Activated naive CD4-positive, alpha-beta T cell treated with anti-CD3 and anti-CD28 coated beads, Interleukin-2, amount 10 ng/mL, durations not matched to agents 7 days and 5 days (primary cell): Measurements from ENCODE around the gene SNCA.

ENCODE experiments used
- CTCF ChIA-PET: fragments of 350-600 bp; sonication (Branson Sonifier 250); formaldehyde crosslinking; loops from one replicate; lab custom pipeline; 2021; ENCODE audit warnings: antibody characterized with exemption; lab: Charles Lee
- DNase-seq: peaks from one replicate; pipeline ENCODE4 v3.0.0-alpha.2; 2020
- H3K27ac Mint-ChIP-seq: one replicate; pipeline ENCODE4 v1.8.0; 2021; ENCODE audit warnings: mild to moderate bottlenecking, moderate library complexity, mixed read lengths
- H3K27me3 Mint-ChIP-seq: one replicate; pipeline ENCODE4 v1.8.0; 2021; ENCODE audit warnings: mild to moderate bottlenecking, mixed read lengths
- H3K36me3 Mint-ChIP-seq: one replicate; pipeline ENCODE4 v1.8.0; 2021; ENCODE audit warnings: mixed read lengths
- H3K4me1 Mint-ChIP-seq: one replicate; pipeline ENCODE4 v1.8.0; 2021; ENCODE audit warnings: mixed read lengths
- H3K4me3 Mint-ChIP-seq: one replicate; pipeline ENCODE4 v1.8.0; 2021; ENCODE audit warnings: mild to moderate bottlenecking, moderate library complexity, mixed read lengths
- H3K9me3 Mint-ChIP-seq: one replicate; pipeline ENCODE4 v1.8.0; 2021; ENCODE audit warnings: mixed read lengths

SNCA gene

DNA sequence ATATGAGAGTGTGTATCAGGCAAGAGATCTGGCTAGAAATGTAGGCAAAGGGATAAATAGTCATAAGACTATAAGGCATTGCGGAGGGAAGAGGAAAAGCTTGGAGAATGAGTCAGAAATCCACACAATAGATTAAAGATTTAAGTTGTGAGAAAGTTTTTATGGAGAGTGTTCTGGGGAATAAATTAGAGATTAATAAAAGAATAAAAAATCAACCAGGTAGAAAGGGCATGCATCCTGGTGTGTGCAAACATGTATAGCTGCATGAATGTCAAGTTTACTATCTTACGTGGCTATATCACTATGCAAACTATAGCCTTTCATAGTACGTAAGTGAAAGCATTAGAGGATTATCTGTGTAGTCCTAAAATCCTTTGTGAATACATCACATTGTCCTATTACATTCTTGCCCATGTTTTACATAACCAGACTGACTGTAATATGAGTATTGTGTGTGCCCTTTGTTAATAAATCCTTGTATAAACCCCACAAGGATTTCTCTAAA lies 36.9 kb downstream of the SNCA start:
- no peak overlapping the region for H3K4me3 Mint-ChIP-seq
- CTCF ChIA-PET = no interaction called here
- H3K9me3 Mint-ChIP-seq = no peaks in the 10 kb centered on the region
- no peak for DNase-seq
- no peak overlapping the region for H3K27ac Mint-ChIP-seq
- H3K4me1 Mint-ChIP-seq = no peaks in the 10 kb centered on the region
- H3K27me3 Mint-ChIP-seq = peaks cover 13% of the 10 kb centered on the region
- H3K36me3 Mint-ChIP-seq = no peaks in the 10 kb centered on the region

DNA sequence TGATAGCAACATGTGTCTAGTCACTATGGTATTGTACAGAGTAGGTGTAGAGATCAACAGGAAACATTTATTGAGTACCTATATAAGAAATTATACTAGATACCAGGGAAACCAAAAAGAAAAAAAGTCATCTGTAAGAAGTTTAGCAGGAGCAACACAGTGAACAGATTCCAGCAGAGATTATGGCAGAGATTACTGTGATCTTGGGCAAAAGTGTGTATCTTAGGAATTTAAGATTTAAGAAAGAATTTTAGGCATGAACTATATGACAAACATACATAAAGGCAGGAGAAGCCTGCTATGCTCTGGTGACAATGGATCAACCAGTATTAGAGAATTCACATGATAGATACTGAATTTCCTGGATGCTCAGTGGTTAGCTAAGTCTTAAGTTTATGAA lies 37.9 kb downstream of the SNCA start:
- H3K4me3 Mint-ChIP-seq = no peak overlapping the region
- H3K27me3 Mint-ChIP-seq = peaks cover 13% of the 10 kb centered on the region
- CTCF ChIA-PET = no interaction called here
- no peaks in the 10 kb centered on the region for H3K9me3 Mint-ChIP-seq
- DNase-seq = no peak
- no peaks in the 10 kb centered on the region for H3K36me3 Mint-ChIP-seq
- no peaks in the 10 kb centered on the region for H3K4me1 Mint-ChIP-seq
- H3K27ac Mint-ChIP-seq = no peak overlapping the region

GRCh38 chr4:89797117-89797516 lies 39.8 kb downstream of the SNCA start:
- CTCF ChIA-PET = no interaction called here
- Mint-ChIP-seq H3K9me3 (no peaks in the 10 kb centered on the region), H3K36me3 (no peaks in the 10 kb centered on the region), H3K27ac (no peak overlapping the region), H3K4me3 (no peak overlapping the region), H3K27me3 (peaks cover 9% of the 10 kb centered on the region), H3K4me1 (no peaks in the 10 kb centered on the region)
- DNase-seq = no peak

DNA sequence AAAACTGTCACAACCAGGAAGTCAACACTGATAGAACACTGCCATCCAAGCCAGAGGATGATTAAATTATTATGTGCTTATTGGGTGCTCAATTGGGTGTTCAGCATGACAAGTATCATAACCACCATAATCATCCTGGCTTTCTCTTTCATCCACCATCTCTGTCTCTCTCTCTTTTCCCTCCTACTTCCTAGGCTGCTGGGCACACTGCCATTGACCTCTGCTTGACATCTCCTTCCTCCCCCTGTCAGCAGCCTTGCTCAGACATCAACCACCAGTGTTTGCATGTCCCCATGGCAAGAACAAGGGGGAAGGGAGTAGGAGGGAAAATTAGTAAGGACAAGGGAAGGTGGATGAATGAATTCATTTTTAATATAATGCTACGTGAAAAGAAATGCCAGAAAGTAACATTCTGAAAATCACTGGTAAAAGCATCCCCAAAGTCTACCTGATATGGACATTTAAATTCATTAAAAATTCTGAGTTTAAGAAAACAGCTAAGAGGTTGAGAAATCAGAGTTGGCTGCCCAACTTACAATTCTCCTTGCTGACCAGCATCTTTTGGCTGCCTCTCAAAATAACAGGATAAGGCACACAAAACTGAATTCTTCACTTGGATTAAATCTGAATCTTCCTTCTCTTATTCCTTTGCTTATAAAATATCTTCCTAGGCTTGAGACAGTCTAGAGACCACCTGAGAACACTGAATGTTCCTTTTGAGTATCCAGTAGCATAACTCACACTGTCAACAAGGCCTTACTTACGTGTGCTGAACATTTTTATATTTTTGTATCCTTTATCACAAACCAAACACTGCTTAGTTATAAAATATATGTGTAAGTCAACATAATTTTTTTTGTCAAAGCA lies 48.5 kb downstream of the SNCA start:
- Mint-ChIP-seq H3K27me3 (peaks cover 4% of the 10 kb centered on the region), H3K27ac (no peak overlapping the region), H3K4me1 (no peaks in the 10 kb centered on the region), H3K9me3 (no peaks in the 10 kb centered on the region), H3K4me3 (no peak overlapping the region), H3K36me3 (no peaks in the 10 kb centered on the region)
- DNase-seq = no peak
- CTCF ChIA-PET = no interaction called here

GRCh38 chr4:89784686-89785231 lies 52.2 kb downstream of the SNCA start:
- Mint-ChIP-seq H3K27ac (no peak overlapping the region), H3K4me1 (peaks cover 4% of the 10 kb centered on the region)
- CTCF ChIA-PET = no interaction called here

DNA sequence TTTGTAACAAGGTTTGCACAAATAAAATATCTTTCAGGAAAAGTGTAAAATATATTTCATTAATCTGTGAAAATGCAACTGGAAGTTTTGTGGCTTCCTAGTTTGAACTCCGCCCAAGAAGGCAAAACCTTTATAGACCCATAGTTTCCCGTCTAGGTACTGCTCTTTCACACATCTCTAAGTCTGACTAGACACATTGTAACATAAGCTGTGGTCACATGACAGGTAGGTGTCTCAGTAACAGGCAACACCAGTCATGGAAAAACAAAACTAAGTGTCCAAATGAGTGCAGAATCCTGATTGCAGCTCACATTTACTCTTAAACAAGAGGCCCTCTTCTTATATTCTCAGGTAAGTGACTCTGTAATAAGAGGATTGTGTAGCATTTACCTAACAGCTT lies 55.6 kb downstream of the SNCA start:
- H3K27ac Mint-ChIP-seq = no peak overlapping the region
- no peak for DNase-seq
- H3K4me1 Mint-ChIP-seq = peaks cover 4% of the 10 kb centered on the region
- CTCF ChIA-PET = no interaction called here
- peaks cover 3% of the 10 kb centered on the region for H3K9me3 Mint-ChIP-seq
- peaks cover 15% of the 10 kb centered on the region for H3K27me3 Mint-ChIP-seq
- no peak overlapping the region for H3K4me3 Mint-ChIP-seq
- H3K36me3 Mint-ChIP-seq = no peaks in the 10 kb centered on the region

More at GRCh38 chr4:89784686-89785231, 52.2 kb downstream of the SNCA start:
- Mint-ChIP-seq H3K9me3 (no peaks in the 10 kb centered on the region), H3K36me3 (no peaks in the 10 kb centered on the region), H3K27me3 (peaks cover 5% of the 10 kb centered on the region), H3K4me3 (no peak overlapping the region)
- DNase-seq = no peak

DNA sequence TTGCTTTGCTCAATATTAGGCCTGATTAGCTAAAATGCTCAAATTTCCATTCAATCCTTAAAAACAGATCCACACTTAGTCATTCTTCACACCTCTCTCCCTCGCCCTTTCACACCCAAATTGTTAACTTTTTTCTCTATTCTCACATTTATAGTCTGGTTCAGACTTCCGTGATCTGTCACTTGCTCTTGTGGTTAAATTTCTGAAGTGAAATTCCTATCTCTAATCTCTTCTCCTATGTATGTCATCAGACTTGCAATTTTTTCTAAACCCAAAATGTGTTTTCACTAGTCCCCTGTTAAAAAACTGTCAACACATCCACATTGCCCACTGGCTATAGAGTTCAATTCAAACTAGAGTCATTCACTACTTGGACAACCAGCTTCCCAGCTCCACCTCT lies 63.2 kb downstream of the SNCA start:
- no peak for DNase-seq
- Mint-ChIP-seq H3K4me3 (no peak overlapping the region), H3K27me3 (peaks cover 5% of the 10 kb centered on the region), H3K4me1 (no peaks in the 10 kb centered on the region), H3K36me3 (no peaks in the 10 kb centered on the region), H3K27ac (no peak overlapping the region), H3K9me3 (peaks cover 3% of the 10 kb centered on the region)
- CTCF ChIA-PET = no interaction called here

- CTCF ChIA-PET = no interaction called here
- Mint-ChIP-seq H3K27ac (no peak overlapping the region), H3K4me1 (no peaks in the 10 kb centered on the region), H3K27me3 (no peaks in the 10 kb centered on the region), H3K36me3 (no peaks in the 10 kb centered on the region), H3K9me3 (no peaks in the 10 kb centered on the region), H3K4me3 (no peak overlapping the region)
- no peak for DNase-seq
Measured at GRCh38 chr4:89769856-89770255, 67.1 kb downstream of the SNCA start.

DNA sequence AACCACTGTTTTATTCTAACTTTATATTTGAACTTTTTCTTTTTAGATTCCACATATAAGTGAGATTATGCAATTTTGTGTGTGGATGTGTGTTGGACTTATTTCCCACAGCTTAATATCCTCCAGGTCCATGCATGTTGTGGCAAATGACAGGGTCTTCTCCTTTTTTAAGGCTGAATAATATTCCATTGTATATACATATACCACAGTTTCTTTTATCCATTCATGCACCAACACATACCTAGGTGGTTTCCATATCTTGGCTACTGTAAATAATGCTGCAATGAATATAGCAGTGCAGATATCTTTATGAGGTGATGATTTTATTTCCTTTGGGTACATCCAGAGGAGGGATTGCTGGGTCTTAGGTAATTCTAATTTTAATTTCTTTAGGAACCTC lies 69.0 kb downstream of the SNCA start:
- no peaks in the 10 kb centered on the region for H3K9me3 Mint-ChIP-seq
- no peaks in the 10 kb centered on the region for H3K27me3 Mint-ChIP-seq
- no peak overlapping the region for H3K4me3 Mint-ChIP-seq
- no peaks in the 10 kb centered on the region for H3K36me3 Mint-ChIP-seq
- CTCF ChIA-PET = no interaction called here
- H3K27ac Mint-ChIP-seq = no peak overlapping the region
- no peak for DNase-seq
- H3K4me1 Mint-ChIP-seq = no peaks in the 10 kb centered on the region

DNA sequence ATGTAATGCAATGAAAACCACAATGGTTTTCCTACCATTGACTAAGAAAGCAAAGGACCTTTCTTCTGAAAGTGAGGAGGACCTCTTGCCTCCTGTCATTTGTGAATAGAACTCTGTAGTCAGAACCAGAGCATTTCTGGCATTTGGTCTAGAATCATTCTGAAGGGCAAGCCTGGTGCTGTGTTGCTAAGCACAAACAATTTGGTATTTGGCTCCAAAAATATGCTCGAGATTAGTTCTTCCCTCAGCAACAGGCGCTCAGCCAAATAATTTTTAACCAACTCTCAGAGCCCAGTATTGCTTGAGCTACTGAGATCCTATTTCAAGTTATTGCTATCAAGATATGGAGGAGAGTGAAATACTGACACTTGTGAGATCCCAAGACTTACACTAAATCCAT lies 71.0 kb downstream of the SNCA start:
- CTCF ChIA-PET = no interaction called here
- no peak for DNase-seq
- Mint-ChIP-seq H3K36me3 (no peaks in the 10 kb centered on the region), H3K27ac (no peak overlapping the region), H3K27me3 (no peaks in the 10 kb centered on the region), H3K4me3 (no peak overlapping the region), H3K9me3 (no peaks in the 10 kb centered on the region), H3K4me1 (no peaks in the 10 kb centered on the region)

- Mint-ChIP-seq H3K36me3 (no peaks in the 10 kb centered on the region), H3K4me1 (no peaks in the 10 kb centered on the region), H3K27me3 (no peaks in the 10 kb centered on the region), H3K4me3 (no peak overlapping the region), H3K9me3 (no peaks in the 10 kb centered on the region), H3K27ac (no peak overlapping the region)
- CTCF ChIA-PET = no interaction called here
- DNase-seq = no peak
Measured at GRCh38 chr4:89765528-89765927, 71.4 kb downstream of the SNCA start.

DNA sequence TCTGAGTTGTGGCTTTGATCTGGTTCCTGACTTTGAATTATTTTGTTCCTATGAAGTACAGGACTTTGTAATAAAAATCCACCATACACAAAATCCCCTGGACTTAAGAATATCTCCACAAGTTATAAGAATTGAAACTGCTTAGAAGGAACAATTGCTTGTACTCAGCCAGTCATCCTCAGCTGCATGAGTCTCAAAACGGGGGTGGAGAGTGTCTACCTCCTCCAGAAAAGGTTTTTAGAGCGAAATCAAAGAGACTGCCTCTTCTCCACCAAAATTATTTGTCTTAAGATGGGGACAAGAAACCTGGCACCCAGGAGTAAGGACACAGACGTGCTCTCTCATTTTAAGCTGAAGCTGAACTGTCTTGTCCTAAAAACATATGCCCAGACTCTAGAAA lies 74.7 kb downstream of the SNCA start:
- H3K4me1 Mint-ChIP-seq = no peaks in the 10 kb centered on the region

DNA sequence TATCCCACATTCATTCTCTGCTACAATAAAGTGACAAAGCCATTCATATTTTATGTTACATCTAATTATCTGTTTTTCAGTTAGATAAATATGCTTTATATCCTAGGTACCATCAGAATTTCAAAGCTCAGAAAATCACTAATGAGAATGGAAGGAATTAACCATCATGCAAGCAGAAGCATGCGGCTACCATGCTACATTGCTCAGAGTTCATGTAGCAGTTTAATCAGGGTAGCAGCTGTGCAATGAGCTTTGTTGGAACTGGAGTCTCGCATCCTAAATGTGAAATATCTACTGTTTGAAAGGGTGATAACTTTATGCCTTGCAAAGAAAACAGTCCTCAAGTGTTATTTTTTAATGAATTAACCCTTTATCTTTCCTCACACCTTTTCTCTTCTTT lies 77.5 kb downstream of the SNCA start:
- Mint-ChIP-seq H3K4me1 (no peaks in the 10 kb centered on the region), H3K36me3 (no peaks in the 10 kb centered on the region), H3K4me3 (no peak overlapping the region), H3K9me3 (no peaks in the 10 kb centered on the region), H3K27ac (no peak overlapping the region), H3K27me3 (peaks cover 4% of the 10 kb centered on the region)
- DNase-seq = no peak
- CTCF ChIA-PET = interaction anchor here (0.5 kb wide), 1 partner anchor 605 kb away, joined by 3 read pairs; no protein-coding TSS in a partner anchor

More for the DNA sequence above, 74.7 kb downstream of the SNCA start:
- CTCF ChIA-PET = no interaction called here
- no peaks in the 10 kb centered on the region for H3K36me3 Mint-ChIP-seq
- no peaks in the 10 kb centered on the region for H3K9me3 Mint-ChIP-seq
- no peak overlapping the region for H3K27ac Mint-ChIP-seq
- DNase-seq = no peak
- no peak overlapping the region for H3K4me3 Mint-ChIP-seq
- H3K27me3 Mint-ChIP-seq = peaks cover 4% of the 10 kb centered on the region

DNA sequence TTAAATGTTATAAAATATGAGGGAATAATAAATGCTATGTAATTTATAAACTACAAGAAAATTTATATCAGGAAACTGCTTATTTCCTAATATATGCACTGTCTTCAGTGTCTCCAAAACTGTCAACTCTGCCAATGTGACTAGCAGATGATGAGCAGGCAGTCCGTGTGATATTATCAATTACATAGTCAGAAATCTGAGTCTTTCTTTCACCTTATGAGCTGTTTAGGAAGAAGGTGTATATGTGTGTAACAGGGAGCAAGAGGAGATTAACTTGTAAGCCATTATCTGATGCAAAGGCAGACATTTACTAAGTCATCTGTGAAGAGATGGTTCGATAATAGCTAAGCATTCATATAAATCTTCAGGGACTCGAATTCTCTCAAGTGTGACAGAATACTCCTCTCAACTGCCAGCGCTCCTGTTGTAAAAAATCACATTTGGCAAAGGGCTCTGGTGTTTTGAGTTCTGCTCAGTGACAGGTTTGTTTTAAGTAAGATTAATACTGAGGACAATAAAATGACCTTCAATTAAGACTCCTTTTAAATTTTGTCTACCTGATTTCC lies 79.7 kb downstream of the SNCA start:
- H3K9me3 Mint-ChIP-seq = no peaks in the 10 kb centered on the region
- no peaks in the 10 kb centered on the region for H3K4me1 Mint-ChIP-seq
- no peak overlapping the region for H3K27ac Mint-ChIP-seq
- no peak overlapping the region for H3K4me3 Mint-ChIP-seq
- no peak for DNase-seq
- H3K27me3 Mint-ChIP-seq = peaks cover 10% of the 10 kb centered on the region
- H3K36me3 Mint-ChIP-seq = no peaks in the 10 kb centered on the region
- CTCF ChIA-PET = no interaction called here

- no peaks in the 10 kb centered on the region for H3K36me3 Mint-ChIP-seq
- H3K9me3 Mint-ChIP-seq = no peaks in the 10 kb centered on the region
- CTCF ChIA-PET = no interaction called here
Measured at GRCh38 chr4:89755220-89755619, 81.7 kb downstream of the SNCA start.

More at GRCh38 chr4:89755220-89755619, 81.7 kb downstream of the SNCA start:
- H3K4me3 Mint-ChIP-seq = no peak overlapping the region
- no peaks in the 10 kb centered on the region for H3K4me1 Mint-ChIP-seq
- peaks cover 10% of the 10 kb centered on the region for H3K27me3 Mint-ChIP-seq
- H3K27ac Mint-ChIP-seq = no peak overlapping the region
- DNase-seq = no peak
